NCI-H128 (cell line): Measurements from ENCODE around the gene TALDO1.
A peak's percentile ranks its signal among the peaks of the same experiment; 100 is the strongest.

ENCODE experiments used
- DNase-seq: peaks from one replicate; lab custom pipeline; 2025; ENCODE audit not compliant: unreplicated experiment; lab: John Stamatoyannopoulos, UW

Gene TALDO1

GRCh38 chr11:747158-748006 is at the start of gene TALDO1:
Gene TALDO1, plus strand, starts transcription at chr11:747464. Its CDS starts 18 bp downstream, at chr11:747482.
- peak; percentile 85 for DNase-seq

- DNase-seq, result no peak
Measured at GRCh38 chr11:697811-698311, 49.4 kb upstream of the TALDO1 start.

- DNase-seq, result no peak
Measured at GRCh38 chr11:698493-699115, 48.7 kb upstream of the TALDO1 start.

GRCh38 chr11:699116-699508 is 48.2 kb upstream of the TALDO1 start:
- no peak for DNase-seq

- DNase-seq, result no peak
Measured at GRCh38 chr11:699753-700152, 47.5 kb upstream of the TALDO1 start.

GRCh38 chr11:701741-702461 is 45.4 kb upstream of the TALDO1 start:
- no peak for DNase-seq

GRCh38 chr11:702462-703461 is 44.5 kb upstream of the TALDO1 start:
- DNase-seq, result no peak

- DNase-seq, result no peak
Measured at GRCh38 chr11:703506-703905, 43.8 kb upstream of the TALDO1 start.

- no peak for DNase-seq
Measured at GRCh38 chr11:704228-704674, 43.0 kb upstream of the TALDO1 start.

- no peak for DNase-seq
Measured at GRCh38 chr11:704781-705645, 42.3 kb upstream of the TALDO1 start.

GRCh38 chr11:705646-706438 is 41.4 kb upstream of the TALDO1 start, which contains the start of gene EPS8L2:
Gene EPS8L2, plus strand, starts transcription at chr11:706231. Its CDS starts 3,177 bp downstream, at chr11:709408.
- no peak for DNase-seq

GRCh38 chr11:706439-706956 is 40.8 kb upstream of the TALDO1 start:
- DNase-seq, result no peak

GRCh38 chr11:706957-707816 is 40.1 kb upstream of the TALDO1 start:
- DNase-seq, result no peak

GRCh38 chr11:707817-708420 is 39.3 kb upstream of the TALDO1 start:
- DNase-seq, result no peak

GRCh38 chr11:708511-708910 is 38.8 kb upstream of the TALDO1 start:
- no peak for DNase-seq

GRCh38 chr11:709109-709997 is 37.9 kb upstream of the TALDO1 start:
- DNase-seq, result no peak
